Activated CD8-positive, alpha-beta memory T cell treated with anti-CD3 and anti-CD28 coated beads, Interleukin-2, amount 50 U/mL, for 1 hour (primary cell): ENCODE measurements around the gene GATA1.
A peak's percentile ranks its signal among the peaks of the same experiment; 100 is the strongest.

Source experiments
- DNase-seq: peaks from one replicate; pipeline ENCODE4 v3.0.0-alpha.2; 2020; ENCODE audit errors: extremely low read depth

Gene GATA1

DNA sequence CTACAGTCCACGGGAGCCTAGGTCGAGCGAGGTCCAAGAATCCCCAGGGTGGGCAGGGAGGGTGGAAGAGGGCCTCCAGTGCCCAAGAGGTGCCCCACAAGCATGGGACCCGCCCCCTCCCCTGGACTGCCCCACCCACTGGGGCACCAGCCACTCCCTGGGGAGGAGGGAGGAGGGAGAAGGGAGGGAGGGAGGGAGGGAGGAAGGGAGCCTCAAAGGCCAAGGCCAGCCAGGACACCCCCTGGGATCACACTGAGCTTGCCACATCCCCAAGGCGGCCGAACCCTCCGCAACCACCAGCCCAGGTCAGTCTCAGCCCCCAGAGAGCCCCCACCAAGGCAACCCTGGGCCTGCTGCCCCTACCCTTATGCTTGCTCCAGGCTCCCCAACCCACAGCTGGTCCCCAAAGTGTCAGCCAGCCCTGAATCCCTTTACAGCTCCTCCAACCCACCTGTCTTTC is at the start of gene GATA1:
Gene GATA1, plus strand, starts transcription at position 250 of the 460 bp plus-strand sequence. CDS start 4,520 bp downstream, outside the sequence.
- no peak for DNase-seq

GRCh38 chrX:48736878-48737212 is 49.5 kb upstream of the GATA1 start:
- no peak for DNase-seq

- DNase-seq: peak; percentile 78
These were observed 49.0 kb upstream of the GATA1 start for GRCh38 chrX:48737213-48737938.

GRCh38 chrX:48737940-48738339 is 48.5 kb upstream of the GATA1 start:
- no peak for DNase-seq

DNA sequence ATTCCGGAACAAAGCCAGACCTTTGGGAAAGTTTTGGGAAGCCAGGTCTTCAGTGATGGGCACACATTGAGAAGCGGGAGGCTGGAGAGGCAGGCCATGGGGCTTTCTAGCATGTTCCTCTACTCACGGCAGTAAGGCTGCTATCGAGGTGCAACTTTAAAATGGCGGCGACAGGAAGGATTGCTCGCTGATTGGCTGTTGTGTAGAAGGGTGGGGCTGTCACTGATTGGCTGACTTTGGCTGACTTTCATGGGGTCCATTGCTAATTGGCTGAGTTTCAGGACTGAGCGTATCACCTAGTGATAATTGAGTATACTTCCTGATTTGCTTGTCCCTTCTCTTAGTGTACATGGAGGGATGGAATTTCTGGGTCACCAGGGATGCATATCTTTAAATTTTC is 44.6 kb upstream of the GATA1 start:
- DNase-seq: no peak

DNA sequence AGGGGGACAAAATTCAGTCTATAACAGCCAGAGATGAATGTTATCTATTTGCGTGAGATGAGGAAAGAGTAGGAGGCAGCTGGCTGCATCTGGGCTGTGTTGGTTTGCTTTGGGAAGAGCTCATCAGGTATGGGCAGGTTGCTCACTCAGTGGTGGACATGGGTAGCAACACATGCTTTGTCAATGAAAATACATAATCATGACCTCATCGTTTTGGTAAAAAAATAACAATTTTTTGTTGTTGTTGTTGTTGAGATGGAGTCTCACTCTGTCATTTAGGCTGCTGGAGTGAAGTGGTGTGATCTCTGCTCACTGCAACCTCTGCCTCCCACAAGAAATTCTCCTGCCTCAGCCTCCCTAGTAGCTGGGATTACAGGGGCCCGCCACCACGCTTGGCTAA is 41.2 kb upstream of the GATA1 start:
- no peak for DNase-seq

- DNase-seq: no peak
These were observed 38.9 kb upstream of the GATA1 start for GRCh38 chrX:48747415-48748016.

DNA sequence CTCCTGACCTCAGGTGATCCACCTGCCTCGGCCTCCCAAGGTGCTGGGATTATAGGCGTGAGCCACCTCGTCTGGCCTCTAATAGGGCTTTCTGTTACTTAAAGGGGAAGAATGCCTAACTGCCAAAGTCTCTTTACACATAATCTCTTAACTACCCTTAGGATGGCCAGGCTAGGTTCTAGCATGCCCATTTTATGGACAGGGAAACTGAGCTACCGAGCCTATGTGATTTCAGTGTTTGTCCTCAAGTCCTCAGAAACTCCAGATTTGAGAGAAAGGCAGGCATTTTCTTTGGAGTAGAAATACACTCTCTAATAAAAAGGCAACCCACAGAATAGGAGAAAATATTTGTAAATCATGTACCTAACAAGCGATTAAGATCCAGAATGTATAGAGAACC is 37.2 kb upstream of the GATA1 start:
- no peak for DNase-seq

- DNase-seq: no peak
These were observed 35.0 kb upstream of the GATA1 start for GRCh38 chrX:48751343-48751742.

DNA sequence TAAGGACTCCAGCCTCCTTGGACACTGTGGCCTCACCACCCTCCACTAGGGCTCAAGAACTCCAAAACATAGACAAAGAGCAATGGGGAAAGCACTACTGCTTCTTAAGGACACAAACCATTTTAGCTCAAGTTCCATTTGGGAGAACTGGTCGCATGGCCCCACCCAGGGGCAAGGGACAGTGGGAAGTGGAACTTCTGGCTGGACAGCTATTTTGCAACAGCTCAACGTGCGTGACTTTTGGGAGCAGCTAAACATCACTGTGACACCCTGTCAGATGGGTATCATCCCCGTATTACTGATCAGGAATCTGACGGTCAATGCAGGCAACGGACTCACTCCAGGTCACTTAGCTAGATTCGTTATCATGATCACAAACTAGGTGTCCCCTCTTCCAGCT is 33.9 kb upstream of the GATA1 start:
- DNase-seq: no peak

DNA sequence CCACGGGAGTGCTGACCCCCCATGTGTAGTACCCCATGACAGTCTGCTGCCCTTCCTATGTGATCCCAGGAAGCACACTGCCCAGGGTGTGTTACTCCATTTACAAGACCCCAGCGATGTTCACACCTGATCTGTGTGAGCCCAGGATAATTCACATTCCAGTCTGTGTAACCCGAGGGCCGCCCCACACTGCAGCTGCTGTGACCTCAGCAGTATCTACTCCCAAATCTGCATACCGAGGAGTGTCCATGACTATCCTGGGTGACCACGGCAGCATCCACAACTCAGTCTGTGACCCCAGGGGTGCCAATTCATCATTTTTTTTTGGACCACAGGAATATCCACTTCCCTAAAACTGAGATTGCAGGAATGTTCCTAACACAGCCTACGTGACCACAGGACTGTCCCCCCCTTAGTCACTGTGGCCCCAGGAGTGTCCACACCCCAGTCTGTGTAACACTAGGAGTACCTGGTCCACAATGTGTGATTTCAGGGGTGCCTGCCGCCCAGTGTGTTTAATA is 32.6 kb upstream of the GATA1 start:
- DNase-seq: no peak

- DNase-seq: no peak
These were observed 32.2 kb upstream of the GATA1 start for GRCh38 chrX:48754238-48754637.

- no peak for DNase-seq
These were observed 24.5 kb upstream of the GATA1 start, which contains the start of gene GLOD5 for GRCh38 chrX:48761674-48762471. Gene GLOD5, plus strand, starts transcription at chrX:48761747. Its CDS starts 44 bp downstream, at chrX:48761791.

DNA sequence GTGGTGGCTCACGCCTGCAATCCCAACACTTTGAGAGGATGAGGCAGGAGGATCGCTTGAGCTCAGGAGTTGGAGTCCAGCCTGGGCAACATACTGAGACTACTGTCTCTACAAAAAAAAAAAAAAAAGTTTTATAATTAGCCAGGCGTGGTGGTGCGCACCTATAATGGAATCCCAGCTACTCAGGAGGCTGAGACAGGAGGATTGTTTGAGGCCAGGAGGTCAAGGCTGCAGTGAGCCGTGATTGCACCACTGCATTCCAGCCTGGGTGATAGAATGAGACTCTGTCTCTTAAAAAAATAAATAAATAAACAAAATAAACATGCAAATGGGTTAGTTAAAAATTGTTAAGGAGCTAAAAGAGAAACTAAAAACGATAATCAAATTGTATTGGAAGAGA is 17.2 kb upstream of the GATA1 start:
- no peak for DNase-seq

DNA sequence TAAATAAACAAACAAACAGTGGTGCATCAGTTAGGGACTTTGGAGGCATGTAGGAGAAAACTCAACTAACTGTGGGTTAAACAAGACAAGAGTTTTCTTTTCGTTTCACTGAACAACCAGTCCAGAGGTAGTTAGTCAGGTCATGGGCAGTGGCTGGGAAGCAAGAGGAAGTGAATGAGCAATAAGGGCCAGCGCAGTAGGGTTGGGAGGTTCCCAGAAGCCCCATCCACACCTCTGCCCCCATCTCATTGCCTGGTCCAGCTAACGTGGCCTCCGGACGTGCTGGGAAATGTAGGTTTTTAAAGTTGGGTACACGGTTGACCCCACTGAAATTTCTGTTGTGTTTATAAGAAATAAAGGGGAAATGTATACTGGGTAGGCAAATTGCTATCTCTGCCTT is 16.1 kb upstream of the GATA1 start:
- DNase-seq: no peak

DNA sequence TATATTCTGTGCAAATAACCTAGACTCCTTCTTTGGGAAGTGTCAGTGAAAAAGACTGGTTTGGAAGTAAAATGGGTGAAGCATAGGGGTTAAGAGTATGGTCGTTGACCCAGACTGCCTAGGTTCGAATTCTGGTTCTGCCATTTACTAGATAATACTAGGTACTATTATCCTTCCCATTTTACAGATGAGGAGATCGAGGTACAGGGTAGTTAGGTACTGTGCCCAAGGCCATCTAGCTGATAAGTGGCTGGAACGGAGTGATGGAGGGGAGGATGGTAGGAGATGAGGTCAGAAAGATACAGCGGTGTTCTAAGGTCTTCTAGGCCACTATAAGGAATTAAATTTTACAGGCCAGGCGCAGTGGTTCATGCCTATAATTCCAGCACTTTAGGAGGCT is 13.8 kb upstream of the GATA1 start:
- DNase-seq: no peak

DNA sequence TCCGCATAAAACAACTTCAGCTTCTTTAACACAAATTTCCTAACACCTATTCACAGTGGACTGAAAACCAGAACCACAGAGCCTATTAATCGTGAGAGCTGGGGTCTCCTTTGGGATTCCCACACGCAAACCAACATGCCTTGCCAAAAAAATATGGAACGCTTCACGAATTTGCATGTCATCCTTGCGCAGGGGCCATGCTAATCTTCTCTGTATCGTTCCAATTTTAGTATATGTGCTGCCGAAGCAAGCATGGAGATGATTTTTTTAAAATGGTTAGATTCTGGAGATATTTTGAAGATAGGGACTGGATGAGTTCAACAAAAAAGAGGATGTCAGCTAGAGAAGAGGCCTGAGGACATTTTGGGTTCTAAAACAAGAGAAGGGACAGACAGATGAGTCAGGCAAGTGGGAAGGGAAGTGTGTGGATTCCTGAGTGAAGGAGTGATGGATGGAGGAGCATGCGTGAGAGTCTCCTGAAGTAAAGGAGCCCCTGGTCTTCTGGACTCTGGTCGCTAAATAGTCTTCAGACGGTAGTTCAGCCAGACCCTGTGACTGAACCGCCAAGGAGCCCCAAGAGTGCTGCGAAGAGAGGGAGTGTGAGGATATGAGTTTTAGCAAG is 9.5 kb upstream of the GATA1 start:
- DNase-seq: no peak

- DNase-seq: no peak
These were observed 7.0 kb upstream of the GATA1 start for GRCh38 chrX:48779399-48779798.

DNA sequence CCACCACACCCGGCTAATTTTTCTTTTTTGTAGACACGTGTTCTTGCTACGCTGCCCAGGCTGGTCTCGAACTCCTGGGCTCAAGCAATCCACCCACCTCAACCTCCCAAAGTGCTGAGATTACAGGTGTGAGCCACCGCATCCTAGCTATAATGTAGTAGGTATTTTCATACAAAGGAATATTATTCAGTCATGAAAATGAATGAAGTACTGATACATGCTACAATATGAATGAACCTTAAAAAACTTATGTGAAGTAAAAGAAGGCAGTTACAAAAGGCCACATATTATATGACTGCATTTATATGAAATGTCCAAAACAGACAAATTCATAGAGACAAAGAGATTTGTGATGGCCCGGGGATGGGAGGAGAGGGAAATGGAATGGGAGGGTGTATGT is 4.7 kb upstream of the GATA1 start:
- DNase-seq: no peak

GRCh38 chrX:48782216-48782615 is 4.2 kb upstream of the GATA1 start:
- no peak for DNase-seq

GRCh38 chrX:48782795-48783194 is 3.6 kb upstream of the GATA1 start:
- no peak for DNase-seq

DNA sequence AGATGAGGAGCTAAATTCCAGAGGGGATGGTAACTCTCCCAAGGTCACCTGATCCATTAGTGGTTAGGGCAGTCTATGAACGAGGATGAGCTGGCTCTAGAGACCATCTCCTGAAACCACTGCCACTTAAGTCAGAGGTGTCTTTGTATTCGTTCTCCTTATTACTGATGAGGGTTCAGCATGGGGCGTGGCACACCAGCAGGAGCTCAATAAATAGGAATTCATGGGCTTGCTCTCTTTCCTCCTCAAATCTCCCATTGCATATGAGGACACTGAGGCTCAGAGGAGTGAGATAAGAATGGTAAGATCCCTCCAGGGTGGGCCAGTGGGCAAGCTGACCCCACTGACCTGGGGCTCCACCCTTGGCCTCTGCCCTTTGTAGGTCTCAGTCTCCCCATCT is 1.7 kb upstream of the GATA1 start:
- no peak for DNase-seq
